OCI-LY7 (cell line): ENCODE data around the gene FAM180B. TPM values are rescaled to one million over a fixed set of nuclear protein-coding genes. Genes with fewer than 3 reads are reported as not detected.

Experiments
- BruUV-seq: library from RNA; stranded (reverse); fragments of 400-500 nt; replicated peaks from 2 replicates; lab custom pipeline; 2021; lab: Mats Ljungman, UMichigan
- CTCF ChIA-PET: fragments of 300-600 bp; sonication (Branson Sonifier 250); formaldehyde crosslinking; loops from one replicate; lab custom pipeline; 2022; ENCODE audit warnings: antibody characterized with exemption; ENCODE audit not compliant: unreplicated experiment; lab: Charles Lee
- POLR2A ChIA-PET: fragments of 300-600 bp; sonication (Branson Sonifier 250); formaldehyde crosslinking; loops from one replicate; lab custom pipeline; 2022; ENCODE audit warnings: antibody characterized with exemption; lab: Charles Lee
- DNase-seq: peaks from one replicate; pipeline ENCODE4 v3.0.0-alpha.2; 2015; ENCODE audit warnings: low spot score
- H2AFZ ChIP-seq: fragments of 200-600 bp; sonication (generic), shearing (Covaris generic); 2 replicates; pipeline ENCODE4 v1.6.1; 2014; ENCODE audit warnings: mild to moderate bottlenecking, antibody characterized with exemption, low read length, moderate library complexity
- H3K27ac ChIP-seq: fragments of 200-600 bp; sonication (generic); 2 replicates; pipeline ENCODE4 v1.5.1; 2014; ENCODE audit warnings: mixed run types, low read depth, mild to moderate bottlenecking, moderate library complexity, low read length, inconsistent platforms; ENCODE audit not compliant: poor library complexity, severe bottlenecking
- H3K36me3 ChIP-seq: fragments of 200-600 bp; sonication (generic); 2 replicates; pipeline ENCODE4 v1.6.1; 2014; ENCODE audit warnings: mild to moderate bottlenecking, antibody characterized with exemption, low read length, moderate library complexity, mixed read lengths; ENCODE audit not compliant: insufficient read depth
- H3K4me1 ChIP-seq: fragments of 200-600 bp; sonication (generic); 2 replicates; pipeline ENCODE4 v1.5.1; 2014; ENCODE audit warnings: mild to moderate bottlenecking, low read length; ENCODE audit not compliant: insufficient read depth, poor library complexity, severe bottlenecking
- H3K4me2 ChIP-seq: fragments of 200-600 bp; sonication (generic); 2 replicates; pipeline ENCODE4 v1.6.1; 2014; ENCODE audit warnings: mild to moderate bottlenecking, low read length
- H3K4me3 ChIP-seq: fragments of 200-600 bp; sonication (generic); 2 replicates; pipeline ENCODE4 v1.5.1; 2014; ENCODE audit warnings: mild to moderate bottlenecking, low read depth, low read length; ENCODE audit not compliant: poor library complexity, severe bottlenecking
- H3K79me2 ChIP-seq: fragments of 200-600 bp; sonication (generic); 2 replicates; pipeline ENCODE4 v1.6.1; 2016; ENCODE audit warnings: low read depth, mild to moderate bottlenecking, low read length, moderate library complexity, mixed read lengths; ENCODE audit not compliant: insufficient read depth
- H3K9me2 ChIP-seq: fragments of 200-600 bp; sonication (generic); 2 replicates; pipeline ENCODE4 v1.6.1; 2016; ENCODE audit warnings: mild to moderate bottlenecking, low read length, mixed read lengths; ENCODE audit not compliant: insufficient read depth
- H3K9me3 ChIP-seq: fragments of 200-600 bp; sonication (generic); 2 replicates; pipeline ENCODE4 v1.6.1; 2014; ENCODE audit warnings: mild to moderate bottlenecking, mixed run types, low read length, mixed read lengths
- H4K20me1 ChIP-seq: fragments of 200-600 bp; sonication (generic); 2 replicates; pipeline ENCODE4 v1.6.1; 2014; ENCODE audit warnings: mild to moderate bottlenecking, antibody characterized with exemption, low read length, moderate library complexity, mixed read lengths; ENCODE audit not compliant: insufficient read depth
- EZH2phosphoT487 ChIP-seq: fragments of 200-600 bp; sonication (generic); IDR thresholded peaks from 2 replicates; pipeline ENCODE4 v1.6.1; 2018; ENCODE audit warnings: low read depth, borderline replicate concordance, mild to moderate bottlenecking, mixed run types, antibody characterized with exemption, low read length, moderate library complexity, mixed read lengths
- intact Hi-C: fragments of 100-400 bp; cut with micrococcal nuclease; formaldehyde crosslinking; loops from one replicate; pipeline ENCODE4 v1.10.0; 2022; ENCODE audit not compliant: unreplicated experiment
- total RNA-seq, 2 experiments: library from RNA; depleted of rRNA in 1 of 2; stranded (reverse); fragments of >200 nt in 1 of 2; shearing (Covaris generic) in 1 of 2; gene quantifications; 2 replicates each; pipeline ENCODE4 v1.2.3, GENCODE V29; 2014 to 2022
- TF ChIP-seq, protein P1 (sequence below): fragments of 200-600 bp; sonication (generic); conservative IDR thresholded peaks from 2 replicates; pipeline ENCODE4 v1.5.1; 2014; ENCODE audit warnings: mild to moderate bottlenecking, antibody characterized with exemption, low read length, moderate library complexity, mixed read lengths

Gene FAM180B
- total RNA-seq, 2 experiments from 2014 or later, result 0.22 to 0.23 TPM

DNA sequence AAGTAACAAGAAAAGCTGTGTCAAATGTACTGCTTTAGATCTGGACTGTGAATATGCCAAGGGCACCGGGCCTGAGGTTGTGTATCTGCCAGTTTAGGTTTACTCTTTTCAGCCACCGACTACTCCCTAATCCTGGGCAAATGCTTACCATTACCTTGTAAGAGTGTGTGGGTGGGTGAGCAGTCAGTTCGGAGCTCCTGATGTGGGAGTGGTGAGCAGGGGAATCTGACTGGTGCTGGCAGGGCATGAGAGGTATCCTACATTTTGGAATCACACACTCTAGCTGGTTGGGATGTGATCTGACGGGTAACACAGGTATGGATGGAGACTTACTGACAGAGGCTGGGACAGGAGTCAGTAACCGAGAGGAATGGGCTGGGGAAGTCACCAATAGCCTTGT lies 2.6 kb upstream of the FAM180B start:
- Histone ChIP-seq H3K27ac (no peak overlapping the region), H3K4me2 (no peak overlapping the region), H3K36me3 (peaks cover 63% of the 10 kb centered on the region), H3K9me3 (no peaks in the 10 kb centered on the region), H2AFZ (no peak overlapping the region), H4K20me1 (no peaks in the 10 kb centered on the region), H3K79me2 (peaks cover 25% of the 10 kb centered on the region), H3K4me3 (no peak overlapping the region), H3K9me2 (no peaks in the 10 kb centered on the region), H3K4me1 (peaks cover 9% of the 10 kb centered on the region)
- ChIA-PET POLR2A (no interaction called here), CTCF (no interaction called here)
- no TSS peak for BruUV-seq
- intact Hi-C loops, result no loop called here
- TF ChIP-seq, protein P1, sequence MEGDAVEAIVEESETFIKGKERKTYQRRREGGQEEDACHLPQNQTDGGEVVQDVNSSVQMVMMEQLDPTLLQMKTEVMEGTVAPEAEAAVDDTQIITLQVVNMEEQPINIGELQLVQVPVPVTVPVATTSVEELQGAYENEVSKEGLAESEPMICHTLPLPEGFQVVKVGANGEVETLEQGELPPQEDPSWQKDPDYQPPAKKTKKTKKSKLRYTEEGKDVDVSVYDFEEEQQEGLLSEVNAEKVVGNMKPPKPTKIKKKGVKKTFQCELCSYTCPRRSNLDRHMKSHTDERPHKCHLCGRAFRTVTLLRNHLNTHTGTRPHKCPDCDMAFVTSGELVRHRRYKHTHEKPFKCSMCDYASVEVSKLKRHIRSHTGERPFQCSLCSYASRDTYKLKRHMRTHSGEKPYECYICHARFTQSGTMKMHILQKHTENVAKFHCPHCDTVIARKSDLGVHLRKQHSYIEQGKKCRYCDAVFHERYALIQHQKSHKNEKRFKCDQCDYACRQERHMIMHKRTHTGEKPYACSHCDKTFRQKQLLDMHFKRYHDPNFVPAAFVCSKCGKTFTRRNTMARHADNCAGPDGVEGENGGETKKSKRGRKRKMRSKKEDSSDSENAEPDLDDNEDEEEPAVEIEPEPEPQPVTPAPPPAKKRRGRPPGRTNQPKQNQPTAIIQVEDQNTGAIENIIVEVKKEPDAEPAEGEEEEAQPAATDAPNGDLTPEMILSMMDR, result no peak
- no peak for TF ChIP-seq EZH2phosphoT487
- no peak for DNase-seq

DNA sequence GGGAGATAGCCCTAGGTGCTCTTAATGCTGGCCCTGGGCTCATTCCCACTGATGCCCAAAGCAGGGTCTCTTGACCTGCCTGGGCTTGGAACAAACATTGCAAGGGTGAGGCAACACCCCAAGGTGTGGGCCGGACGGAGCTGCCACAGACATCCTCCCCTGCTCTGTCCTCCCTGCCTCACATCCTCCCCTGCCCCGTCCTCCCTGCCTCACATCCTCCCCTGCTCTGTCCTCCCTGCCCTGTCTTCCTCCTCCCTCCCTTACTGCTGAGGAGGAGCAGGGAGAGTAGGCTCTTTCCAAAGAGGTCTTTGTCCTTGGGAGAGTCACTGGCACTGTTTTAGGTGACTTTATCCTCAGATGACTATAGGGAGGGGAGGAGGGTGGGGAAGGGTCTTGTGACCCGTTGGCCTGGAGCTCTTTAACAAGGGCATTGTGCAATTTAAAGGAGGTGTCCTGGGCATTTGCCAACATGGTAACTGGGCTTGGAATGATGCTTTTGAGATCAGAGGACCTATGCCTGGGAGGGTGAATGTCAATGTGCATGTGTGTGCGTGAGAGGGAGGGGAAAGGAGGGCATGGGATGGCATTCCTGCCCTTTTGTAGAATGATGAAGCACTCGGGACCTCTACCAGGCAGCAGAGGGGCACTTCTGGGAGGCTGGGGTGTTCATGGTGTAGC lies 700 bp downstream of the FAM180B start:
- Histone ChIP-seq H3K4me2 (no peak overlapping the region), H3K9me3 (no peaks in the 10 kb centered on the region)
- CTCF ChIA-PET, result no interaction called here

More for the DNA sequence above, 700 bp downstream of the FAM180B start:
- Histone ChIP-seq H2AFZ (no peak overlapping the region), H4K20me1 (no peaks in the 10 kb centered on the region), H3K27ac (no peak overlapping the region), H3K36me3 (peaks cover 42% of the 10 kb centered on the region), H3K4me3 (no peak overlapping the region), H3K4me1 (peaks cover 6% of the 10 kb centered on the region), H3K79me2 (no peaks in the 10 kb centered on the region), H3K9me2 (no peaks in the 10 kb centered on the region)
- no TSS peak for BruUV-seq
- POLR2A ChIA-PET, result interaction anchor here (0.6 kb wide), 2 partner anchors 9 to 234 kb away, joined by 3 to 6 read pairs; no protein-coding TSS in a partner anchor
- intact Hi-C loops, result no loop called here
- DNase-seq, result no peak
- no peak for TF ChIP-seq EZH2phosphoT487
- TF ChIP-seq, protein P1, result no peak
